GM23338 (cell line): ENCODE data around the gene MCTP1. TPM values are rescaled to one million over a fixed set of nuclear protein-coding genes. Genes with fewer than 3 reads are reported as not detected.

Experiments used
- ATAC-seq: fragments of 200-7000 bp; cut with Tn5 transposase; 3 replicates; pipeline ENCODE4 v1.9.1; 2020
- DNase-seq: peaks from one replicate; pipeline ENCODE4 v3.0.0-alpha.2; 2015; ENCODE audit warnings: low spot score
- H2AFZ ChIP-seq: fragments of 200-600 bp; sonication (generic); 2 replicates; pipeline ENCODE4 v1.8.0; 2016; ENCODE audit warnings: antibody characterized with exemption, mild to moderate bottlenecking, moderate library complexity
- H3F3A ChIP-seq: fragments of 200-600 bp; sonication (generic); replicated peaks from 2 replicates; pipeline ENCODE4 v1.8.0; 2017; ENCODE audit warnings: antibody characterized with exemption, mixed run types, low read depth
- H3K27ac ChIP-seq: fragments of 200-600 bp; sonication (generic); 2 replicates; pipeline ENCODE4 v1.6.1; 2016; ENCODE audit warnings: low read depth
- H3K27me3 ChIP-seq: fragments of 200-600 bp; sonication (generic); 2 replicates; pipeline ENCODE4 v1.8.0; 2016; ENCODE audit warnings: mild to moderate bottlenecking, mixed run types, moderate library complexity; ENCODE audit not compliant: insufficient read depth
- H3K36me3 ChIP-seq: fragments of 200-600 bp; sonication (generic); 2 replicates; pipeline ENCODE4 v1.8.0; 2016; ENCODE audit warnings: mild to moderate bottlenecking; ENCODE audit not compliant: insufficient read depth
- H3K4me1 ChIP-seq: fragments of 200-600 bp; sonication (generic); 2 replicates; pipeline ENCODE4 v1.8.0; 2016; ENCODE audit warnings: mild to moderate bottlenecking, moderate library complexity; ENCODE audit not compliant: insufficient read depth
- H3K4me2 ChIP-seq: fragments of 200-600 bp; sonication (generic); 2 replicates; pipeline ENCODE4 v1.7.1; 2017; ENCODE audit warnings: mixed run types
- H3K4me3 ChIP-seq: fragments of 200-600 bp; sonication (generic); 2 replicates; pipeline ENCODE4 v1.6.1; 2016; ENCODE audit warnings: mixed run types
- H3K79me2 ChIP-seq: fragments of 200-600 bp; sonication (generic); replicated peaks from 2 replicates; pipeline ENCODE4 v1.8.0; 2017; ENCODE audit warnings: mild to moderate bottlenecking; ENCODE audit not compliant: insufficient read depth
- H3K9me2 ChIP-seq: fragments of 200-600 bp; sonication (generic); 2 replicates; pipeline ENCODE4 v1.8.0; 2017; ENCODE audit not compliant: insufficient read depth
- H4K20me1 ChIP-seq: fragments of 200-600 bp; sonication (generic); replicated peaks from 2 replicates; pipeline ENCODE4 v1.8.0; 2017; ENCODE audit warnings: mild to moderate bottlenecking; ENCODE audit not compliant: insufficient read depth
- H3K27ac Mint-ChIP-seq: 2 replicates; pipeline ENCODE4 v1.8.0; 2020; ENCODE audit warnings: inconsistent platforms, mild to moderate bottlenecking, moderate library complexity, mixed read lengths
- H3K27me3 Mint-ChIP-seq: 3 replicates; pipeline ENCODE4 v1.8.0; 2022; ENCODE audit warnings: low read depth, mild to moderate bottlenecking, moderate library complexity, mixed read lengths, inconsistent platforms; ENCODE audit not compliant: insufficient read depth, poor library complexity
- H3K36me3 Mint-ChIP-seq: 3 replicates; pipeline ENCODE4 v1.8.0; 2021; ENCODE audit warnings: low read depth, mild to moderate bottlenecking, inconsistent platforms, moderate library complexity, mixed read lengths
- H3K4me1 Mint-ChIP-seq: 3 replicates; pipeline ENCODE4 v1.8.0; 2020; ENCODE audit warnings: mild to moderate bottlenecking, inconsistent platforms, mixed read lengths
- H3K4me3 Mint-ChIP-seq: 3 replicates; pipeline ENCODE4 v1.8.0; 2021; ENCODE audit warnings: moderate library complexity, mild to moderate bottlenecking, inconsistent platforms, mixed read lengths
- H3K9me3 Mint-ChIP-seq: 3 replicates; pipeline ENCODE4 v1.8.0; 2020; ENCODE audit warnings: moderate library complexity, mild to moderate bottlenecking, inconsistent platforms, mixed read lengths
- CREB1 ChIP-seq: fragments of 250-450 bp; sonication (Bioruptor Pico); IDR thresholded peaks from 2 replicates; pipeline ENCODE4 v1.5.0; 2020; ENCODE audit warnings: low read depth, mild to moderate bottlenecking, moderate library complexity
- EZH2 ChIP-seq: fragments of 200-600 bp; sonication (generic); IDR thresholded peaks from one replicate; pipeline ENCODE4 v1.8.0; 2017; ENCODE audit warnings: antibody characterized with exemption, mild to moderate bottlenecking, low read depth; ENCODE audit not compliant: unreplicated experiment
- EZH2phosphoT487 ChIP-seq: fragments of 200-600 bp; sonication (generic); IDR thresholded peaks from one replicate; pipeline ENCODE4 v1.8.1; 2018; ENCODE audit warnings: antibody characterized with exemption; ENCODE audit not compliant: unreplicated experiment
- JUNB ChIP-seq: IDR thresholded peaks from one replicate; pipeline ENCODE4 v1.6.1; 2016; ENCODE audit warnings: antibody characterized with exemption; ENCODE audit not compliant: unreplicated experiment
- NANOG ChIP-seq: IDR thresholded peaks from 2 replicates; pipeline ENCODE4 v1.6.1; 2016; ENCODE audit warnings: antibody characterized with exemption, borderline replicate concordance
- POLR2AphosphoS5 ChIP-seq: IDR thresholded peaks from 2 replicates; pipeline ENCODE4 v1.6.1; 2016; ENCODE audit warnings: antibody characterized with exemption, low read depth
- STAT1 ChIP-seq: IDR thresholded peaks from one replicate; pipeline ENCODE4 v1.6.1; 2016; ENCODE audit warnings: antibody characterized with exemption; ENCODE audit not compliant: unreplicated experiment
- ZNF114 ChIP-seq: fragments of 250-450 bp; sonication (Bioruptor Pico); IDR thresholded peaks from 2 replicates; pipeline ENCODE4 v1.5.0; 2020; ENCODE audit warnings: mild to moderate bottlenecking, moderate library complexity
- ZNF331 ChIP-seq: fragments of 250-450 bp; sonication (Bioruptor Pico); IDR thresholded peaks from 2 replicates; pipeline ENCODE4 v1.5.0; 2020; ENCODE audit warnings: low read depth, mild to moderate bottlenecking, moderate library complexity
- polyA plus RNA-seq: library from polyadenylated mRNA; unstranded; fragments of >200 nt; fragmentation: Nextera tagmentation; extraction: Ambion mirVana; gene quantifications from 2 replicates; pipeline ENCODE4 v1.2.1, GENCODE V29; 2016
- total RNA-seq: library from RNA; depleted of rRNA; stranded (reverse); fragments of >200 nt; shearing (Covaris generic); gene quantifications from 2 replicates; pipeline ENCODE4 v1.2.3, GENCODE V29; 2014
- TF ChIP-seq, protein P1 (sequence below): fragments of 250-450 bp; sonication (Bioruptor Pico); IDR thresholded peaks from 2 replicates; pipeline ENCODE4 v1.5.0; 2020; ENCODE audit warnings: mild to moderate bottlenecking, moderate library complexity
- TF ChIP-seq, protein P2 (sequence below): IDR thresholded peaks from 2 replicates; pipeline ENCODE4 v1.6.1; 2016; ENCODE audit warnings: antibody characterized with exemption
- TF ChIP-seq, protein P3 (sequence below), 2 experiments: fragments of 200-600 bp in 1 of 2; sonication (generic) in 1 of 2; conservative IDR thresholded peaks; 2 replicates each; pipeline versions ENCODE4 v1.5.1 to v1.6.1; 2016 to 2017; ENCODE audit warnings: antibody characterized with exemption in 2 of 2, low read depth in 2 of 2, mild to moderate bottlenecking in 2 of 2, moderate library complexity in 1 of 2
- TF ChIP-seq, protein P4 (sequence below): IDR thresholded peaks from one replicate; pipeline ENCODE4 v1.6.1; 2018; ENCODE audit warnings: antibody characterized with exemption; ENCODE audit not compliant: unreplicated experiment

Gene MCTP1
- total and polyA plus RNA-seq, 2 experiments from 2014 or later: 3.7 to 4.2 TPM

DNA sequence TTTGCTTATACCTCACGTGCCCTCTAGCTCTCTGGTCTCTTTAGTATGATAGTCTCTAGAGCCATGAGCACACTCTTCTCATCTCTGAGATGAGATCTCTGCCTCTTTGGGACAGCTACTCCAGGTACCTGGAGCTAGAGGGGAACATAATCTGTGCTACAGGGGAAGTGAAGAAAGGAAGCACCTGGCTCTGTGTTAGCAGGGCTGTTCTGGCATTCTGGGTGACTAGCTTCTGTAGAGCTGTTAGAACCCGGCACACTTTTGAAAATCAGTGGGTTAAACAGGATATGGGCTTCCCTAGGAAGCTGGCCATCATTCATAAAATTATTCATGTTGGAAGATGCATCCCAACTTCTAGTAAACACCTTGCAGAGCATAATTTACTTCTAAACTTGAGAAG, 224.8 kb downstream of the MCTP1 start:
- DNase-seq (no peak), ATAC-seq (no peak)
- no peak overlapping the region for H3K27ac Mint-ChIP-seq
- peaks cover 9% of the 10 kb centered on the region; the same call in 1 of the 2 replicates for H3K4me1 ChIP-seq
- H3K36me3 Mint-ChIP-seq: no peaks in the 10 kb centered on the region
- H3K4me3 ChIP-seq: no peak overlapping the region
- H3K4me3 Mint-ChIP-seq: no peak overlapping the region
- H2AFZ ChIP-seq: no peak overlapping the region
- no peaks in the 10 kb centered on the region for H3K9me3 Mint-ChIP-seq
- no peak overlapping the region for H3K4me2 ChIP-seq
- no peaks in the 10 kb centered on the region for H3K9me2 ChIP-seq
- H3K27me3 ChIP-seq: no peaks in the 10 kb centered on the region
- peaks cover 2% of the 10 kb centered on the region for H3K27me3 Mint-ChIP-seq
- H3K36me3 ChIP-seq: no peaks in the 10 kb centered on the region
- H3K27ac ChIP-seq: no peak overlapping the region
- TF ChIP-seq CREB1 (CRISPR knock-in tag) (no peak), NANOG (no peak), JUNB (no peak), EZH2 (no peak), ZNF331 (CRISPR knock-in tag) (no peak), POLR2AphosphoS5 (no peak), EZH2phosphoT487 (no peak), ZNF114 (CRISPR knock-in tag) (no peak), STAT1 (no peak)
- TF ChIP-seq, protein P1, sequence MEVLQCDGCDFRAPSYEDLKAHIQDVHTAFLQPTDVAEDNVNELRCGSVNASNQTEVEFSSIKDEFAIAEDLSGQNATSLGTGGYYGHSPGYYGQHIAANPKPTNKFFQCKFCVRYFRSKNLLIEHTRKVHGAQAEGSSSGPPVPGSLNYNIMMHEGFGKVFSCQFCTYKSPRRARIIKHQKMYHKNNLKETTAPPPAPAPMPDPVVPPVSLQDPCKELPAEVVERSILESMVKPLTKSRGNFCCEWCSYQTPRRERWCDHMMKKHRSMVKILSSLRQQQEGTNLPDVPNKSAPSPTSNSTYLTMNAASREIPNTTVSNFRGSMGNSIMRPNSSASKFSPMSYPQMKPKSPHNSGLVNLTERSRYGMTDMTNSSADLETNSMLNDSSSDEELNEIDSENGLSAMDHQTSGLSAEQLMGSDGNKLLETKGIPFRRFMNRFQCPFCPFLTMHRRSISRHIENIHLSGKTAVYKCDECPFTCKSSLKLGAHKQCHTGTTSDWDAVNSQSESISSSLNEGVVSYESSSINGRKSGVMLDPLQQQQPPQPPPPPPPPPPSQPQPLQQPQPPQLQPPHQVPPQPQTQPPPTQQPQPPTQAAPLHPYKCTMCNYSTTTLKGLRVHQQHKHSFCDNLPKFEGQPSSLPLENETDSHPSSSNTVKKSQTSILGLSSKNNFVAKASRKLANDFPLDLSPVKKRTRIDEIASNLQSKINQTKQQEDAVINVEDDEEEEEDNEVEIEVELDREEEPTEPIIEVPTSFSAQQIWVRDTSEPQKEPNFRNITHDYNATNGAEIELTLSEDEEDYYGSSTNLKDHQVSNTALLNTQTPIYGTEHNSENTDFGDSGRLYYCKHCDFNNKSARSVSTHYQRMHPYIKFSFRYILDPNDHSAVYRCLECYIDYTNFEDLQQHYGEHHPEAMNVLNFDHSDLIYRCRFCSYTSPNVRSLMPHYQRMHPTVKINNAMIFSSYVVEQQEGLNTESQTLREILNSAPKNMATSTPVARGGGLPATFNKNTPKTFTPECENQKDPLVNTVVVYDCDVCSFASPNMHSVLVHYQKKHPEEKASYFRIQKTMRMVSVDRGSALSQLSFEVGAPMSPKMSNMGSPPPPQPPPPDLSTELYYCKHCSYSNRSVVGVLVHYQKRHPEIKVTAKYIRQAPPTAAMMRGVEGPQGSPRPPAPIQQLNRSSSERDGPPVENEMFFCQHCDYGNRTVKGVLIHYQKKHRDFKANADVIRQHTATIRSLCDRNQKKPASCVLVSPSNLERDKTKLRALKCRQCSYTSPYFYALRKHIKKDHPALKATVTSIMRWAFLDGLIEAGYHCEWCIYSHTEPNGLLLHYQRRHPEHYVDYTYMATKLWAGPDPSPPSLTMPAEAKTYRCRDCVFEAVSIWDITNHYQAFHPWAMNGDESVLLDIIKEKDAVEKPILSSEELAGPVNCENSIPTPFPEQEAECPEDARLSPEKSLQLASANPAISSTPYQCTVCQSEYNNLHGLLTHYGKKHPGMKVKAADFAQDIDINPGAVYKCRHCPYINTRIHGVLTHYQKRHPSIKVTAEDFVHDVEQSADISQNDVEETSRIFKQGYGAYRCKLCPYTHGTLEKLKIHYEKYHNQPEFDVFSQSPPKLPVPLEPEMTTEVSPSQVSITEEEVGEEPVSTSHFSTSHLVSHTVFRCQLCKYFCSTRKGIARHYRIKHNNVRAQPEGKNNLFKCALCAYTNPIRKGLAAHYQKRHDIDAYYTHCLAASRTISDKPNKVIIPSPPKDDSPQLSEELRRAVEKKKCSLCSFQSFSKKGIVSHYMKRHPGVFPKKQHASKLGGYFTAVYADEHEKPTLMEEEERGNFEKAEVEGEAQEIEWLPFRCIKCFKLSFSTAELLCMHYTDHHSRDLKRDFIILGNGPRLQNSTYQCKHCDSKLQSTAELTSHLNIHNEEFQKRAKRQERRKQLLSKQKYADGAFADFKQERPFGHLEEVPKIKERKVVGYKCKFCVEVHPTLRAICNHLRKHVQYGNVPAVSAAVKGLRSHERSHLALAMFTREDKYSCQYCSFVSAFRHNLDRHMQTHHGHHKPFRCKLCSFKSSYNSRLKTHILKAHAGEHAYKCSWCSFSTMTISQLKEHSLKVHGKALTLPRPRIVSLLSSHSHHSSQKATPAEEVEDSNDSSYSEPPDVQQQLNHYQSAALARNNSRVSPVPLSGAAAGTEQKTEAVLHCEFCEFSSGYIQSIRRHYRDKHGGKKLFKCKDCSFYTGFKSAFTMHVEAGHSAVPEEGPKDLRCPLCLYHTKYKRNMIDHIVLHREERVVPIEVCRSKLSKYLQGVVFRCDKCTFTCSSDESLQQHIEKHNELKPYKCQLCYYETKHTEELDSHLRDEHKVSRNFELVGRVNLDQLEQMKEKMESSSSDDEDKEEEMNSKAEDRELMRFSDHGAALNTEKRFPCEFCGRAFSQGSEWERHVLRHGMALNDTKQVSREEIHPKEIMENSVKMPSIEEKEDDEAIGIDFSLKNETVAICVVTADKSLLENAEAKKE: no peak
- TF ChIP-seq, protein P2, sequence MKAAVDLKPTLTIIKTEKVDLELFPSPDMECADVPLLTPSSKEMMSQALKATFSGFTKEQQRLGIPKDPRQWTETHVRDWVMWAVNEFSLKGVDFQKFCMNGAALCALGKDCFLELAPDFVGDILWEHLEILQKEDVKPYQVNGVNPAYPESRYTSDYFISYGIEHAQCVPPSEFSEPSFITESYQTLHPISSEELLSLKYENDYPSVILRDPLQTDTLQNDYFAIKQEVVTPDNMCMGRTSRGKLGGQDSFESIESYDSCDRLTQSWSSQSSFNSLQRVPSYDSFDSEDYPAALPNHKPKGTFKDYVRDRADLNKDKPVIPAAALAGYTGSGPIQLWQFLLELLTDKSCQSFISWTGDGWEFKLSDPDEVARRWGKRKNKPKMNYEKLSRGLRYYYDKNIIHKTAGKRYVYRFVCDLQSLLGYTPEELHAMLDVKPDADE: no peak
- TF ChIP-seq, protein P3, sequence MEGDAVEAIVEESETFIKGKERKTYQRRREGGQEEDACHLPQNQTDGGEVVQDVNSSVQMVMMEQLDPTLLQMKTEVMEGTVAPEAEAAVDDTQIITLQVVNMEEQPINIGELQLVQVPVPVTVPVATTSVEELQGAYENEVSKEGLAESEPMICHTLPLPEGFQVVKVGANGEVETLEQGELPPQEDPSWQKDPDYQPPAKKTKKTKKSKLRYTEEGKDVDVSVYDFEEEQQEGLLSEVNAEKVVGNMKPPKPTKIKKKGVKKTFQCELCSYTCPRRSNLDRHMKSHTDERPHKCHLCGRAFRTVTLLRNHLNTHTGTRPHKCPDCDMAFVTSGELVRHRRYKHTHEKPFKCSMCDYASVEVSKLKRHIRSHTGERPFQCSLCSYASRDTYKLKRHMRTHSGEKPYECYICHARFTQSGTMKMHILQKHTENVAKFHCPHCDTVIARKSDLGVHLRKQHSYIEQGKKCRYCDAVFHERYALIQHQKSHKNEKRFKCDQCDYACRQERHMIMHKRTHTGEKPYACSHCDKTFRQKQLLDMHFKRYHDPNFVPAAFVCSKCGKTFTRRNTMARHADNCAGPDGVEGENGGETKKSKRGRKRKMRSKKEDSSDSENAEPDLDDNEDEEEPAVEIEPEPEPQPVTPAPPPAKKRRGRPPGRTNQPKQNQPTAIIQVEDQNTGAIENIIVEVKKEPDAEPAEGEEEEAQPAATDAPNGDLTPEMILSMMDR (conservative IDR thresholded peaks at IDR 0.05; ENCODE audit: low read depth in 2 of 2): no peak
- TF ChIP-seq, protein P4, sequence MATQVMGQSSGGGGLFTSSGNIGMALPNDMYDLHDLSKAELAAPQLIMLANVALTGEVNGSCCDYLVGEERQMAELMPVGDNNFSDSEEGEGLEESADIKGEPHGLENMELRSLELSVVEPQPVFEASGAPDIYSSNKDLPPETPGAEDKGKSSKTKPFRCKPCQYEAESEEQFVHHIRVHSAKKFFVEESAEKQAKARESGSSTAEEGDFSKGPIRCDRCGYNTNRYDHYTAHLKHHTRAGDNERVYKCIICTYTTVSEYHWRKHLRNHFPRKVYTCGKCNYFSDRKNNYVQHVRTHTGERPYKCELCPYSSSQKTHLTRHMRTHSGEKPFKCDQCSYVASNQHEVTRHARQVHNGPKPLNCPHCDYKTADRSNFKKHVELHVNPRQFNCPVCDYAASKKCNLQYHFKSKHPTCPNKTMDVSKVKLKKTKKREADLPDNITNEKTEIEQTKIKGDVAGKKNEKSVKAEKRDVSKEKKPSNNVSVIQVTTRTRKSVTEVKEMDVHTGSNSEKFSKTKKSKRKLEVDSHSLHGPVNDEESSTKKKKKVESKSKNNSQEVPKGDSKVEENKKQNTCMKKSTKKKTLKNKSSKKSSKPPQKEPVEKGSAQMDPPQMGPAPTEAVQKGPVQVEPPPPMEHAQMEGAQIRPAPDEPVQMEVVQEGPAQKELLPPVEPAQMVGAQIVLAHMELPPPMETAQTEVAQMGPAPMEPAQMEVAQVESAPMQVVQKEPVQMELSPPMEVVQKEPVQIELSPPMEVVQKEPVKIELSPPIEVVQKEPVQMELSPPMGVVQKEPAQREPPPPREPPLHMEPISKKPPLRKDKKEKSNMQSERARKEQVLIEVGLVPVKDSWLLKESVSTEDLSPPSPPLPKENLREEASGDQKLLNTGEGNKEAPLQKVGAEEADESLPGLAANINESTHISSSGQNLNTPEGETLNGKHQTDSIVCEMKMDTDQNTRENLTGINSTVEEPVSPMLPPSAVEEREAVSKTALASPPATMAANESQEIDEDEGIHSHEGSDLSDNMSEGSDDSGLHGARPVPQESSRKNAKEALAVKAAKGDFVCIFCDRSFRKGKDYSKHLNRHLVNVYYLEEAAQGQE: no peak
- H3K4me1 Mint-ChIP-seq: peaks cover 5% of the 10 kb centered on the region
- no peaks in the 10 kb centered on the region for H4K20me1 ChIP-seq
- no peaks in the 10 kb centered on the region for H3F3A ChIP-seq
- no peaks in the 10 kb centered on the region for H3K79me2 ChIP-seq
